Activated CD4-positive, alpha-beta T cell treated with anti-CD3 and anti-CD28 coated beads, Interleukin-2, amount 50 U/mL, for 48 hours (primary cell): ENCODE measurements around the gene PDE3B.
"Not testable (repeated sequence)": the region's sequence is repeated elsewhere in the genome, so short reads cannot be mapped to it uniquely, and the experiment has no call there.

Experiments
- DNase-seq, 2 experiments: peaks; one replicate each; pipeline ENCODE4 v3.0.0-alpha.2; 2020

PDE3B gene

GRCh38 chr11:14643697-14644225 is at the start of gene PDE3B:
TSS of gene PDE3B (plus strand) at chr11:14643804. CDS start at chr11:14644076, 272 bp downstream.
- peak; percentile 79 to 84 for DNase-seq

- not testable (repeated sequence) for DNase-seq
Measured at GRCh38 chr11:14595261-14595660, 48.3 kb upstream of the PDE3B start.

- DNase-seq, result no peak
Measured at GRCh38 chr11:14607713-14608112, 35.9 kb upstream of the PDE3B start.

- no peak for DNase-seq
Measured at GRCh38 chr11:14609902-14610301, 33.7 kb upstream of the PDE3B start.

- no peak for DNase-seq
Measured at GRCh38 chr11:14611939-14612338, 31.7 kb upstream of the PDE3B start.

- no peak for DNase-seq
Measured at GRCh38 chr11:14612694-14613093, 30.9 kb upstream of the PDE3B start.

GRCh38 chr11:14614091-14614622 is 29.4 kb upstream of the PDE3B start:
- no peak for DNase-seq

- no peak for DNase-seq
Measured at GRCh38 chr11:14617241-14618027, 26.2 kb upstream of the PDE3B start.

GRCh38 chr11:14618060-14618459 is 25.5 kb upstream of the PDE3B start:
- no peak for DNase-seq

- no peak for DNase-seq
Measured at GRCh38 chr11:14619603-14620531, 23.7 kb upstream of the PDE3B start.

GRCh38 chr11:14622223-14622954 is 21.2 kb upstream of the PDE3B start:
- DNase-seq, result no peak

- no peak for DNase-seq
Measured at GRCh38 chr11:14623036-14623435, 20.6 kb upstream of the PDE3B start.

- no peak for DNase-seq
Measured at GRCh38 chr11:14625586-14626205, 17.9 kb upstream of the PDE3B start.

- no peak for DNase-seq
Measured at GRCh38 chr11:14626650-14627049, 17.0 kb upstream of the PDE3B start.

- not testable (repeated sequence) for DNase-seq
Measured at GRCh38 chr11:14633506-14634224, 9.9 kb upstream of the PDE3B start.

GRCh38 chr11:14634813-14635212 is 8.8 kb upstream of the PDE3B start:
- DNase-seq, result no peak

GRCh38 chr11:14635546-14635945 is 8.1 kb upstream of the PDE3B start:
- no peak for DNase-seq

GRCh38 chr11:14636119-14636518 is 7.5 kb upstream of the PDE3B start:
- DNase-seq, result no peak

GRCh38 chr11:14637868-14638409 is 5.7 kb upstream of the PDE3B start:
- no peak for DNase-seq

- peak in 1 of 2 experiments; percentile 16 for DNase-seq
Measured at GRCh38 chr11:14638561-14638960, 5.0 kb upstream of the PDE3B start.

- no peak for DNase-seq
Measured at GRCh38 chr11:14641801-14642200, 1.8 kb upstream of the PDE3B start.
